ENCODE measurements around the gene SKAP2.

The SKAP2 gene

DNA sequence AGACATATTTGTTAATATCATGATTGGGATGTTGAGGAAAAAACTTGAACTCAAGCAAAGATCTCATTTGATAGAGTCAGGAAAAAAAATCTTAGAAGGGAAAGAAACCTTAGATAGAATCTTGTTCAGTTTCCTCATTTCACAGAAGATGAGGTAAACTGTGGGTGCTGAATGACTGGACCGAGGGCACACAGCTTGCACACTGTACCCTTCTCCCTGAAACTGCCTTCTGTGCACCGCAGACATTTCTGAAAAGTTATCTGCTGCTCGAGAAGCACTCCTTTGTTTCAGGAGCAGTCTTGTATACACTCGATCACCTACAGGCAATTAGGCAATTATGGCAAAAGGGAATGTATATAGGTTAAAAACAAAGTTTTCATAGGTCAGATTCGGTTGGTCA lies 167.4 kb downstream of the SKAP2 start:
- DNase-seq, result no peak

GRCh38 chr7:26696161-26696560 lies 168.2 kb downstream of the SKAP2 start:
- no peak for DNase-seq

- DNase-seq, result no peak
Measured at GRCh38 chr7:26694713-26695112, 169.7 kb downstream of the SKAP2 start.

- no peak for DNase-seq
Measured at GRCh38 chr7:26694141-26694540, 170.2 kb downstream of the SKAP2 start.

DNA sequence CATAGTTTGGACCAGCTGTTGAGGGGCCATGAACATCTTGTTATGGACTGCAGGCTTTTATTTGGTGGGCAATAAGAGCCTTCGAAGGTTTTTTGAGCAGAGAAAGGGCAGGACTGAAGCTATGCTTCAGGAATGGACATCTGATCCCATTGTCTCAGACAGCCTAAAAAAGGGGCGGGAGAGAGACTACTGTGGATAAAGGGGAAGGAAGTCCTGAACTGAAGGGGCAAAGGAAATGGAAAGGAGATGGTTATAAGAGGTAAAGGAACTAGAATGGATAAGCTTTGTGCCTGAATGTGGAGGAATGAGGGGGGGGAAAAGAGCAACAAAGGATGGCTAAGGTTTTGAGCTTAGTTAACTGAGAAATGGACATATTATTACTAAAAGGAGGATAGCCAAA lies 172.5 kb downstream of the SKAP2 start:
- no peak for DNase-seq

DNA sequence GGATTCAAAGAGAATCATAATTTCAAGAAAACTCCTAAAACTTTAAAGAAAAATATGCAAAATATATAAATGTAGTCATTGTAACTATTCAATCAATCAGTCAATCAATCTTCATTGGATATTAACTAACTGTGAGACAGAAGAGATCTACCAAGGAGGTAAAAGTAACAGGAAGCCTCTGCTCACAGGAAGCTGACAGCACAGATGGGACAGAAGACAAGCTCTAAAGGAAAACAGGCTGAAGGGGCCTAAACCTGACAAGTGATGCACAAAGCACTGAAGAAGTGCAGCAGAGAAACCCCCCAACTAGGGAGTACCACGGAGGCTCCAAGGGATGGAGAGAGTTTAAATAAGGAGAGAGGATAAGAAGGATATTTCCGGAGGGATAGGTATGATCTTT lies 173.0 kb downstream of the SKAP2 start:
- no peak for DNase-seq

DNA sequence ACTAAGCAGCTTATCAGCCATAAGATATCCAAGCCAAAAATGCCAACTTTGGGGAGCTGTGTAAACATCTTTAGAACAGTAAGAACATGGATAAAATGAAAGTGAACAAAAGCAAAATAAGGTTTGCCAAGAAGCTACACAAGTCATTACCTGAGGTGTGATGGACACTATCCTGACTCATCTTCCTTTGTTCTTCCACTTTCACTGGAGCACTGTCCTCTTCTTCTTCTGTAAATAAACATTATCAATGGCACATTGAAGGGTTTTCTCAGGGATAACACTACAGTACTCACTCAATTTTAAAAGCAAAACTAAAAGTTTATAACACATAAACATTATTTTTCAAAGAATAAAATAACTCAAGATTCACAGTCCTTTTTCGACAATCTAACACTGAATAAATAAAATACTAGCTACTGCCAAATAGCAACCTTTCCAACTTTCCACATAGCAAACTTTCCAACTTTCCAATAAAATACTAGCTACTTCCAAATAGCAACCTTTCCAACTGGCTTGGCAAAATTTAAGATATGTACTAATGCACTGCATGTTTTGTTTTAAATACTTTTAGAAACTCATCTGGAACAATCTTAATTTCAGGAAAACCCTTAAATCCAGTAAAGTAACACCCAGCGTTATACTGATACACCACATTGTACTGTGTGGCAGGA lies 174.1 kb downstream of the SKAP2 start:
- no peak for DNase-seq

- DNase-seq, result no peak
Measured at GRCh38 chr7:26688936-26689506, 175.4 kb downstream of the SKAP2 start.

- no peak for DNase-seq
Measured at GRCh38 chr7:26688388-26688787, 176.0 kb downstream of the SKAP2 start.

- no peak for DNase-seq
Measured at GRCh38 chr7:26687032-26687431, 177.4 kb downstream of the SKAP2 start.

DNA sequence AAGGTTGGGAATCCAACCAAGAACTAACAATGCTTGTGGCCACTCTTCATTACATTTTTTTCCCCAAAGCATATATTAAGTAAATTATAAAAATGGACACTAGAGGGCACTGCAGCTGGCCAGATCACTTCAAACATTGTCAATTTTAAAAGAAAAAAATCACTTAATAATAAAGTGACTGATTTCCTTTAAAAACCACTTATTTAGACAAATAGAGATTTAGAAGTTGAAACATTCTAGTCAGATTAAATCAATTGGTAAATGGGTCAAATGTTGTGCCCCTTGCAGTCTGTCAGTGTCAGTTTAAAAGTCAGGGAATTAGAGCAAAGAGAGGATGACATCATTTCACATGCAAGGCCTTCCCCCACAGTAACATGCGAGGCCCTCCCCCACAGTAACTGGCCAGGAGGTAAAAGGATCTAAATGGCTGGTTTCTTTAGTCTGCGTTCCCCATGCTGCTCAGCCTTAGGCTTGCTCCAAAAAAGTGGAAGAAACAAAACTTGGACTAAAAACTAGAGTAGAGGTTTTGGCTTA lies 177.9 kb downstream of the SKAP2 start:
- DNase-seq, result no peak

GRCh38 chr7:26685606-26686005 lies 178.8 kb downstream of the SKAP2 start:
- DNase-seq, result no peak

DNA sequence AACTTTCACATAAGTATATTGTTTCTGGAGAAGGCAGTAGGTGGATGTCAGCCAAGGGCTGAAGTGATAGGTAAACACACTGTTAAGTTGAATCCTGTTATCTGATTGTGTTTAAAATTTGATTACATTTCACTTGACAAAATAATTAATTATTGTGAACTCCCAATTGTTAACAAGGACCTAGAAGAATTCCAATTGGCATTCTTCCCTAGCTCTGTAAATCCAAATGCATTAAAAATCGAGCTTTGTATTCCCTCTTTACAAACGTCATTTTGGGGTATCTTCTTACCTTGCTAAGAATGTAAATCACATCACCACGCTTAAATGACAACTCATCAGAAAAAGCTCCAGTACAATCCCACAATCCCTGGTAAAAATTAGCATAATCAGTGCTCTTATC lies 179.9 kb downstream of the SKAP2 start:
- no peak for DNase-seq

GRCh38 chr7:26683277-26683676 lies 181.1 kb downstream of the SKAP2 start:
- DNase-seq, result no peak

GRCh38 chr7:26681819-26682418 lies 182.5 kb downstream of the SKAP2 start:
- DNase-seq, result no peak

- no peak for DNase-seq
Measured at GRCh38 chr7:26680587-26680986, 183.8 kb downstream of the SKAP2 start.

DNA sequence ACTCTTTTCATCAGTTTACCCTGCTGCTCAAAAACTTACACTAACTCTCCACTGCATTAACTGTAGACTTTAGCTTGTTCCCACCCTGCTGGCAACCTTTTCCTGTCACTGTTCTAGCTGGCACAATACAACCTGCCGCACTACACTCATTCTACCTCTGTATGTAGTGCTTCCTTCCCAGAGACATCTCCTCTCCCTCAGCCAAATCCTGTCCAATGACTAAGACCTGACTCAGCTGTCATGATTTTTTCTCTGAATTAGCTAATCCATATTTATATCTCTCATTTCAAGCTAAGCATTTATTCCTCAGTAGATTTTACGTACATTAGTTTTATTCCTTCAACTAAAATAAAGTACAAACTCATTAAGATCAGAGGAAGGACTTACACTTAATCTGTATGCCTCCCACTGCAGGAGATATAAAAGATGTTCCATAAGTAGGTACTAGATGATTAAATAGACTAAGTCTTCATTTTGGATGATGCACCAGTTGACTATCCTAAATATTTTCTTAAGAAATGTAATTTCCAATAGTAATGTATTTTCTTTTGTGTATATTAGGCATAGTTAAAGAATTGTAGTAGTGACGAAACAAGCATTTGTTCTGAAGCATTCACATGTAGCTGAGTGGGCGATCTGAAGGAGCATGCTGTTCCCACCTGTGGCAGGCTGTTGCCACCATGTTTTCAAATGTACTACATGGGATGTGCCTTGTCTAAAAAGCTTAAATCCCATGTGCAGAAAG lies 189.1 kb downstream of the SKAP2 start:
- peak in 6 of 56 donors; percentile 4 to 50 (median 22) for DNase-seq

GRCh38 chr7:26673858-26674257 lies 190.5 kb downstream of the SKAP2 start:
- no peak for DNase-seq

GRCh38 chr7:26673271-26673670 lies 191.1 kb downstream of the SKAP2 start:
- no peak for DNase-seq

DNA sequence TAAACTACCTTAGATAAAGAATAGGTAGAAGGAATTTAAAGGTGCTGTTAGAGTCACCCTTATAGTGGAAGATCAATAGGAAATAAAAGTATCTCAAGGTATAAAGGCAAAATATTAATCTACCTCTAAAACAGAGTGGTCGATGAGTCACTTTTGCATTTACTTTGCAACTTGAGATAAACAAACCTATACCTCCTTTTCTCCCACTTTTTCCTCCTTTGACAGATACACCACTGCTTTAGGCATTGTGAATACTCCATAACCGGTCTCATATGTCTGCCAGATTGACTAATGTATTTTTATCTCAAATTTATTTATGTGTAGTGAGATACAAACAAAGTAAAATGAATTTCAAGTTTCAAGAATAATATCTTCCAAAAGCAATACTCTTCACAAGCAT lies 193.5 kb downstream of the SKAP2 start:
- DNase-seq, result no peak

DNA sequence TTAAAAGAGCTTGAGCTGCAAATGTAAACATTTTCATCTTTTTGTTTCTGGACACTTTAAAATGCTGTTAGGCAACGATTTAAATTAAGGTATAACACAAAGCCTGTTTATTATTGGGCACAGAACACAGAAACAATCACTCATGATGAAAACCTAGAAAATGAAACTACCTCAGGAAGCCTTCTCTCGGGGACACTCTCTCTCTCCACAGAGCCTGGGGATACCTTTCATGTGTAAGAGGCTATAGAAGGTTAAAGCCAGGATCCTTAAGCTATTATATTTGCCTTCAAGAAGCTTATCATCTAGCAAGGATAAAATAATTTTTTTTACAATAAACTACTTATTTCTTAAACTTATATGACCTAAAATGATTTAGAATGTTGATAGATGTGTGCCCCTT lies 194.1 kb downstream of the SKAP2 start:
- no peak for DNase-seq

GRCh38 chr7:26668821-26669220 lies 195.6 kb downstream of the SKAP2 start:
- no peak for DNase-seq

All from nucleus accumbens (tissue), 56 donors.